Chondrocyte (in vitro differentiated cells): ENCODE data around the gene ZBTB22. TPM values are rescaled to one million over a fixed set of nuclear protein-coding genes. Genes with fewer than 3 reads are reported as not detected.

ENCODE experiments used
- DNase-seq: peaks from one replicate; pipeline ENCODE4 v3.0.0; 2021; ENCODE audit warnings: mixed read lengths, low spot score
- H3K27ac Mint-ChIP-seq: one replicate; pipeline ENCODE4 v1.8.0; 2021; ENCODE audit warnings: mild to moderate bottlenecking, moderate library complexity, mixed read lengths; ENCODE audit not compliant: unreplicated experiment
- H3K27me3 Mint-ChIP-seq: 2 replicates; pipeline ENCODE4 v1.8.0; 2021; ENCODE audit warnings: low read depth, mixed read lengths
- H3K36me3 Mint-ChIP-seq: 2 replicates; pipeline ENCODE4 v1.8.0; 2021; ENCODE audit warnings: low read depth, mixed read lengths
- H3K4me1 Mint-ChIP-seq: 2 replicates; pipeline ENCODE4 v1.8.0; 2021; ENCODE audit warnings: low read depth, mild to moderate bottlenecking, mixed read lengths
- H3K4me3 Mint-ChIP-seq: one replicate; pipeline ENCODE4 v1.8.0; 2021; ENCODE audit warnings: mild to moderate bottlenecking, moderate library complexity, mixed read lengths; ENCODE audit not compliant: unreplicated experiment
- H3K9me3 Mint-ChIP-seq: 2 replicates; pipeline ENCODE4 v1.8.0; 2021; ENCODE audit warnings: low read depth, mixed read lengths
- CTCF ChIP-seq: fragments of 200-600 bp; sonication (generic); IDR thresholded peaks from 2 replicates; pipeline ENCODE4 v1.5.0; 2021; ENCODE audit warnings: antibody characterized with exemption, mild to moderate bottlenecking, moderate library complexity
- total RNA-seq: library from RNA; stranded (reverse); gene quantifications from 3 replicates; pipeline ENCODE4 v1.2.1, GENCODE V29; 2021

ZBTB22 gene
- total RNA-seq, 1 donor from 2014 or later, result 22.1 TPM

- H3K27me3 Mint-ChIP-seq, result no peaks in the 10 kb centered on the region
- no peak for DNase-seq
- peak overlapping the region; percentile 74 for H3K27ac Mint-ChIP-seq
- peaks cover 36% of the 10 kb centered on the region for H3K4me1 Mint-ChIP-seq
- H3K9me3 Mint-ChIP-seq, result no peaks in the 10 kb centered on the region
- TF ChIP-seq CTCF, result no peak
- H3K36me3 Mint-ChIP-seq, result peaks cover 8% of the 10 kb centered on the region
- peak overlapping the region; percentile 98 for H3K4me3 Mint-ChIP-seq
Observed at GRCh38 chr6:33296797-33297405, 20.6 kb downstream of the ZBTB22 start.

- Mint-ChIP-seq H3K4me3 (no peak overlapping the region), H3K9me3 (no peaks in the 10 kb centered on the region), H3K36me3 (peaks cover 6% of the 10 kb centered on the region), H3K27ac (no peak overlapping the region), H3K4me1 (peaks cover 30% of the 10 kb centered on the region), H3K27me3 (no peaks in the 10 kb centered on the region)
- DNase-seq, result peak; percentile 51
- no peak for TF ChIP-seq CTCF
Observed at GRCh38 chr6:33295621-33296369, 21.7 kb downstream of the ZBTB22 start.

GRCh38 chr6:33294086-33294823 is 23.3 kb downstream of the ZBTB22 start:
- Mint-ChIP-seq H3K9me3 (no peaks in the 10 kb centered on the region), H3K4me3 (no peak overlapping the region), H3K36me3 (peaks cover 6% of the 10 kb centered on the region), H3K27ac (no peak overlapping the region), H3K4me1 (peaks cover 34% of the 10 kb centered on the region), H3K27me3 (no peaks in the 10 kb centered on the region)
- peak; percentile 20 for DNase-seq
- TF ChIP-seq CTCF, result no peak

GRCh38 chr6:33292996-33293682 is 24.4 kb downstream of the ZBTB22 start:
- DNase-seq, result peak; percentile 83
- peaks cover 42% of the 10 kb centered on the region for H3K4me1 Mint-ChIP-seq
- no peak overlapping the region for H3K4me3 Mint-ChIP-seq
- no peak for TF ChIP-seq CTCF
- no peaks in the 10 kb centered on the region for H3K27me3 Mint-ChIP-seq
- H3K9me3 Mint-ChIP-seq, result no peaks in the 10 kb centered on the region
- peaks cover 6% of the 10 kb centered on the region for H3K36me3 Mint-ChIP-seq
- H3K27ac Mint-ChIP-seq, result no peak overlapping the region

GRCh38 chr6:33290459-33290858 is 27.1 kb downstream of the ZBTB22 start:
- peak; percentile 36 for DNase-seq
- Mint-ChIP-seq H3K4me1 (peaks cover 44% of the 10 kb centered on the region), H3K4me3 (peak overlapping the region; percentile 97), H3K9me3 (no peaks in the 10 kb centered on the region), H3K27ac (peak overlapping the region; percentile 95), H3K36me3 (peaks cover 11% of the 10 kb centered on the region), H3K27me3 (no peaks in the 10 kb centered on the region)
- TF ChIP-seq CTCF, result no peak
